Fibroblast of lung (primary cell): ENCODE results near the gene OXSR1. TPM values are rescaled to one million over a fixed set of nuclear protein-coding genes. Genes with fewer than 3 reads are reported as not detected.
A peak's percentile ranks its signal among the peaks of the same experiment; 100 is the strongest.

ENCODE experiments used
- DNase-seq, 2 donors: peaks; one replicate each; pipeline versions ENCODE4 v3.0.0 to v3.0.0-alpha.2; 2010; ENCODE audit warnings: low read depth in 2 of 2
- H2AFZ ChIP-seq: 2 replicates; pipeline ENCODE4 v1.5.1; 2012; ENCODE audit warnings: low read length, control low read depth, inconsistent platforms
- H3K27ac ChIP-seq: 2 replicates; pipeline ENCODE4 v1.5.1; 2011; ENCODE audit warnings: low read length, control low read depth; ENCODE audit not compliant: insufficient read depth
- H3K27me3 ChIP-seq: 2 replicates; pipeline ENCODE4 v1.5.1; 2011; ENCODE audit warnings: mild to moderate bottlenecking, low read length; ENCODE audit not compliant: control insufficient read depth, insufficient read depth
- H3K36me3 ChIP-seq: 2 replicates; pipeline ENCODE4 v1.5.1; 2011; ENCODE audit warnings: low read length; ENCODE audit not compliant: control insufficient read depth, insufficient read depth
- H3K4me1 ChIP-seq: 2 replicates; pipeline ENCODE4 v1.5.1; 2011; ENCODE audit warnings: low read length; ENCODE audit not compliant: control insufficient read depth, insufficient read depth; ENCODE audit errors: extremely low read depth
- H3K4me2 ChIP-seq: 2 replicates; pipeline ENCODE4 v1.5.1; 2011; ENCODE audit warnings: low read length, control low read depth; ENCODE audit not compliant: insufficient read depth; ENCODE audit errors: extremely low read depth
- H3K4me3 ChIP-seq, 4 experiments: fragments of 200-600 bp in 1 of 4; sonication (generic) in 1 of 4; replicated peaks in 1 of 4; 2 replicates each; pipeline ENCODE4 v1.5.1; 2011 to 2016; ENCODE audit warnings: low read length in 4 of 4, low read depth in 3 of 4, mild to moderate bottlenecking in 3 of 4, control low read depth in 2 of 4, inconsistent platforms in 1 of 4, mixed read lengths in 1 of 4; ENCODE audit not compliant: insufficient read depth in 1 of 4; ENCODE audit errors: control extremely low read depth in 1 of 4
- H3K79me2 ChIP-seq: 2 replicates; pipeline ENCODE4 v1.5.1; 2012; ENCODE audit warnings: mild to moderate bottlenecking, low read length, inconsistent platforms; ENCODE audit not compliant: control insufficient read depth, insufficient read depth
- H3K9ac ChIP-seq: 2 replicates; pipeline ENCODE4 v1.5.1; 2011; ENCODE audit warnings: mild to moderate bottlenecking, low read length, control low read depth; ENCODE audit not compliant: insufficient read depth
- H3K9me3 ChIP-seq: 2 replicates; pipeline ENCODE4 v1.5.1; 2012; ENCODE audit warnings: low read depth, low read length; ENCODE audit not compliant: control insufficient read depth, insufficient read depth
- H4K20me1 ChIP-seq: 2 replicates; pipeline ENCODE4 v1.5.1; 2011; ENCODE audit warnings: low read length; ENCODE audit not compliant: control insufficient read depth, insufficient read depth; ENCODE audit errors: extremely low read depth
- CTCF ChIP-seq, 2 donors: IDR thresholded peaks in 1 of 2; conservative IDR thresholded peaks in 1 of 2; 1 replicate in 1 of 2; 2 replicates in 1 of 2; pipeline ENCODE4 v1.5.1; 2011 to 2012; ENCODE audit warnings: low read length in 2 of 2, control low read depth in 1 of 2, inconsistent platforms in 1 of 2, low read depth in 1 of 2, mild to moderate bottlenecking in 1 of 2
- EZH2 ChIP-seq: IDR thresholded peaks from 2 replicates; pipeline ENCODE4 v1.5.1; 2012; ENCODE audit warnings: low read length, control low read depth, mild to moderate bottlenecking; ENCODE audit errors: missing control alignments
- polyA plus RNA-seq, 2 donors: library from polyadenylated mRNA; depleted of rRNA in 1 of 2; stranded (reverse) in 1 of 2; unstranded in 1 of 2; fragments of >200 nt; gene quantifications; 2 replicates each; pipeline ENCODE4 v1.2.1, GENCODE V29; 2011 to 2012; ENCODE audit warnings: missing spikeins in 1 of 2
- total RNA-seq: library from RNA; depleted of rRNA; stranded (reverse); fragments of >200 nt; gene quantifications from 2 replicates; pipeline ENCODE4 v1.2.1, GENCODE V29; 2014

OXSR1 gene
- total and polyA plus RNA-seq, 2 donors (not counting 1 experiment from before 2014, with no cell fraction given) = 32.7 to 45.2 TPM

GRCh38 chr3:38276917-38277630, 111.7 kb downstream of the OXSR1 start:
- H3K27ac ChIP-seq = no peak overlapping the region
- H3K4me2 ChIP-seq = no peak overlapping the region
- no peaks in the 10 kb centered on the region for H3K4me1 ChIP-seq
- no peak overlapping the region for H3K9ac ChIP-seq
- H3K4me3 ChIP-seq = no peak overlapping the region
- H2AFZ ChIP-seq = no peak overlapping the region
- no peaks in the 10 kb centered on the region for H3K36me3 ChIP-seq
- no peaks in the 10 kb centered on the region for H3K9me3 ChIP-seq
- no peaks in the 10 kb centered on the region for H3K27me3 ChIP-seq
- H4K20me1 ChIP-seq = no peaks in the 10 kb centered on the region
- TF ChIP-seq CTCF (conservative IDR thresholded peaks at IDR 0.05 in 1 of 2, IDR thresholded peaks at IDR 0.05 in 1 of 2; ENCODE audit: low read depth in 1 of 2, low read length in 2 of 2) = no peak
- no peak for TF ChIP-seq EZH2
- no peak for DNase-seq
- no peaks in the 10 kb centered on the region for H3K79me2 ChIP-seq

- H3K27me3 ChIP-seq = no peaks in the 10 kb centered on the region
- H3K9me3 ChIP-seq = no peaks in the 10 kb centered on the region
- H3K9ac ChIP-seq = no peak overlapping the region
- peaks cover 2% of the 10 kb centered on the region for H3K4me1 ChIP-seq
- TF ChIP-seq EZH2 = no peak
- TF ChIP-seq CTCF (conservative IDR thresholded peaks at IDR 0.05 in 1 of 2, IDR thresholded peaks at IDR 0.05 in 1 of 2; ENCODE audit: low read depth in 1 of 2, low read length in 2 of 2) = no peak
- no peak for DNase-seq
- no peaks in the 10 kb centered on the region for H3K79me2 ChIP-seq
- no peak overlapping the region for H3K27ac ChIP-seq
- H4K20me1 ChIP-seq = no peaks in the 10 kb centered on the region
- no peak overlapping the region for H3K4me3 ChIP-seq
- no peak overlapping the region for H3K4me2 ChIP-seq
- H2AFZ ChIP-seq = no peak overlapping the region
- no peaks in the 10 kb centered on the region for H3K36me3 ChIP-seq
These were observed 113.5 kb downstream of the OXSR1 start for GRCh38 chr3:38278841-38279240.

GRCh38 chr3:38281895-38282686, 116.8 kb downstream of the OXSR1 start, which contains the start of gene SLC22A14:
Gene SLC22A14, plus strand, starts transcription at chr3:38282294. Its CDS starts 23,733 bp downstream, at chr3:38306027.
- Histone ChIP-seq H3K36me3 (no peaks in the 10 kb centered on the region), H3K4me2 (no peak within 1 kb of the TSS), H3K9me3 (no peaks in the 10 kb centered on the region), H3K4me3 (no peak within 1 kb of the TSS), H3K79me2 (no peaks in the 10 kb centered on the region), H3K27ac (no peak within 1 kb of the TSS), H2AFZ (no peak within 1 kb of the TSS), H3K4me1 (peaks cover 3% of the 10 kb centered on the region), H3K27me3 (no peaks in the 10 kb centered on the region), H4K20me1 (no peaks in the 10 kb centered on the region), H3K9ac (no peak within 1 kb of the TSS)
- no peak for DNase-seq
- TF ChIP-seq EZH2 (no peak), CTCF (conservative IDR thresholded peaks at IDR 0.05 in 1 of 2, IDR thresholded peaks at IDR 0.05 in 1 of 2; ENCODE audit: low read depth in 1 of 2, low read length in 2 of 2) (peak in 1 of 2 donors; percentile 4)
